Measurements from ENCODE around the gene TRPV4. TPM values are rescaled to one million over a fixed set of nuclear protein-coding genes. Genes with fewer than 3 reads are reported as not detected.
"Not testable (repeated sequence)": the region's sequence is repeated elsewhere in the genome, so short reads cannot be mapped to it uniquely, and the experiment has no call there.

Gene TRPV4
- total RNA-seq, result not detected in 2 replicates

GRCh38 chr12:109833307-109834189 is at the start of gene TRPV4:
Gene TRPV4 (minus strand): TSS chr12:109833398. CDS start chr12:109814796, 18,602 bp downstream.
- intact Hi-C loops (cut with micrococcal nuclease), result no loop called here

GRCh38 chr12:109881752-109882151 is 48.6 kb upstream of the TRPV4 start:
- intact Hi-C loops (cut with micrococcal nuclease), result loop anchor here (2.0 kb wide), 1 partner anchor 29 kb away; no protein-coding TSS in a partner anchor

GRCh38 chr12:109880938-109881337 is 47.7 kb upstream of the TRPV4 start:
- intact Hi-C loops (cut with micrococcal nuclease), result loop anchor here (1.0 to 2.0 kb wide), 3 partner anchors 19 to 76 kb away; partner anchors contain the start of gene TCHP

GRCh38 chr12:109880043-109880931 is 47.1 kb upstream of the TRPV4 start, which contains the start of gene GLTP:
Gene GLTP (minus strand): TSS chr12:109880541. CDS start chr12:109880374, 167 bp downstream.
- intact Hi-C loops (cut with micrococcal nuclease), result loop anchor here (1.0 to 2.0 kb wide), 3 partner anchors 20 to 75 kb away; partner anchors contain the start of gene TCHP

GRCh38 chr12:109879351-109880042 is 46.3 kb upstream of the TRPV4 start:
- intact Hi-C loops (cut with micrococcal nuclease), result loop anchor here (1.0 to 2.0 kb wide), 3 partner anchors 21 to 74 kb away; partner anchors contain the start of gene TCHP

- intact Hi-C loops (cut with micrococcal nuclease), result no loop called here
Measured at GRCh38 chr12:109878749-109879148, 45.6 kb upstream of the TRPV4 start.

- intact Hi-C loops (cut with micrococcal nuclease), result no loop called here
Measured at GRCh38 chr12:109878247-109878625, 45.0 kb upstream of the TRPV4 start.

GRCh38 chr12:109877504-109878246 is 44.5 kb upstream of the TRPV4 start:
- intact Hi-C loops (cut with micrococcal nuclease), result no loop called here

- intact Hi-C loops (cut with micrococcal nuclease), result no loop called here
Measured at GRCh38 chr12:109876406-109876805, 43.2 kb upstream of the TRPV4 start.

GRCh38 chr12:109875572-109876131 is 42.5 kb upstream of the TRPV4 start:
- intact Hi-C loops (cut with micrococcal nuclease), result no loop called here

GRCh38 chr12:109873653-109874052 is 40.5 kb upstream of the TRPV4 start:
- intact Hi-C loops (cut with micrococcal nuclease), result no loop called here

GRCh38 chr12:109871668-109872314 is 38.6 kb upstream of the TRPV4 start:
- intact Hi-C loops (cut with micrococcal nuclease), result no loop called here

- intact Hi-C loops (cut with micrococcal nuclease), result no loop called here
Measured at GRCh38 chr12:109870648-109871047, 37.5 kb upstream of the TRPV4 start.

- intact Hi-C loops (cut with micrococcal nuclease), result no loop called here
Measured at GRCh38 chr12:109868182-109869051, 35.2 kb upstream of the TRPV4 start.

- intact Hi-C loops (cut with micrococcal nuclease), result no loop called here
Measured at GRCh38 chr12:109864916-109865315, 31.7 kb upstream of the TRPV4 start.

GRCh38 chr12:109863847-109864712 is 30.9 kb upstream of the TRPV4 start:
- intact Hi-C loops (cut with micrococcal nuclease), result no loop called here

GRCh38 chr12:109862491-109862890 is 29.3 kb upstream of the TRPV4 start:
- intact Hi-C loops (cut with micrococcal nuclease), result not testable (repeated sequence)

Measured in T-helper 2 cell treated with Interferon-gamma antibody and Interleukin-4, amounts not matched to agents 100 ng/mL and 5 ng/mL, for 36 hours (primary cell).